Skeletal muscle tissue (tissue), 4 donors: ENCODE data around the gene POU2AF3. TPM values are rescaled to one million over a fixed set of nuclear protein-coding genes. Genes with fewer than 3 reads are reported as not detected.

ENCODE experiments used
- H3K27ac ChIP-seq: one replicate; pipeline ENCODE4 v1.7.0; 2013; ENCODE audit warnings: mild to moderate bottlenecking, low read depth, low read length, inconsistent platforms
- H3K27me3 ChIP-seq, 3 donors: one replicate each; pipeline ENCODE4 v1.7.0; 2013; ENCODE audit warnings: low read length in 3 of 3; ENCODE audit not compliant: control insufficient read depth in 3 of 3, insufficient read depth in 3 of 3
- H3K36me3 ChIP-seq, 3 donors: one replicate each; pipeline ENCODE4 v1.7.0; 2013; ENCODE audit warnings: low read length in 3 of 3; ENCODE audit not compliant: control insufficient read depth in 3 of 3, insufficient read depth in 3 of 3
- H3K4me1 ChIP-seq, 3 donors: one replicate each; pipeline ENCODE4 v1.7.0; 2013; ENCODE audit warnings: low read length in 3 of 3, mild to moderate bottlenecking in 3 of 3; ENCODE audit not compliant: control insufficient read depth in 3 of 3, insufficient read depth in 3 of 3
- H3K4me3 ChIP-seq, 3 donors: one replicate each; pipeline ENCODE4 v1.7.0; 2013; ENCODE audit warnings: low read length in 3 of 3
- H3K9ac ChIP-seq, 3 donors: one replicate each; pipeline ENCODE4 v1.7.0; 2013; ENCODE audit warnings: low read length in 3 of 3, mild to moderate bottlenecking in 3 of 3, moderate library complexity in 2 of 3, low read depth in 1 of 3
- H3K9me3 ChIP-seq, 3 donors: one replicate each; pipeline ENCODE4 v1.7.0; 2013; ENCODE audit warnings: low read length in 3 of 3; ENCODE audit not compliant: control insufficient read depth in 3 of 3
- total RNA-seq: library from RNA; depleted of rRNA; stranded (reverse); fragments of >200 nt; gene quantifications from one replicate; pipeline ENCODE4 v1.2.3, GENCODE V29; 2014
- donor health status: Osteomylitis.

The POU2AF3 gene
- total RNA-seq, 1 donor from 2014 or later, result 0.52 TPM

DNA sequence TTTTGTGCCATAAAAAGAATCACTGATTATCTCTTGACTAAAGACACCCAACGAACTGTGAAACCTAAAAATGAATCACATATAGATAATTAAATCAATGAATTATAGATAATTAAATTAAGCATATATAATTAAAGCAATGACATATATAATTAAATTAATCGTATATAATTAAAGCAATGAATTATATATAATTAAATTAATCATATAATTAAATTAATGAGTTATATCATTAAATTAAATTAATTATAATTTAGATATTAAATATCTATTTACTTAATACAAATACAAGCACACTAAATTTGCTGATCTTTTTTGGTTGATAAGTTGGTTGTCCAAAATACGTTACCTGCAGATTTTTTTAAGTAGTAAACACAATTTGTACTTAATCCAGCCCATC, 49.8 kb downstream of the POU2AF3 start:
- no peak overlapping the region for H3K4me3 ChIP-seq
- H3K27me3 ChIP-seq, result peaks cover 0 to 2% (median 0%) of the 10 kb centered on the region in 3 donors
- no peaks in the 10 kb centered on the region for H3K4me1 ChIP-seq
- no peak overlapping the region for H3K27ac ChIP-seq
- H3K9me3 ChIP-seq, result no peaks in the 10 kb centered on the region
- no peak overlapping the region for H3K9ac ChIP-seq
- no peaks in the 10 kb centered on the region for H3K36me3 ChIP-seq

DNA sequence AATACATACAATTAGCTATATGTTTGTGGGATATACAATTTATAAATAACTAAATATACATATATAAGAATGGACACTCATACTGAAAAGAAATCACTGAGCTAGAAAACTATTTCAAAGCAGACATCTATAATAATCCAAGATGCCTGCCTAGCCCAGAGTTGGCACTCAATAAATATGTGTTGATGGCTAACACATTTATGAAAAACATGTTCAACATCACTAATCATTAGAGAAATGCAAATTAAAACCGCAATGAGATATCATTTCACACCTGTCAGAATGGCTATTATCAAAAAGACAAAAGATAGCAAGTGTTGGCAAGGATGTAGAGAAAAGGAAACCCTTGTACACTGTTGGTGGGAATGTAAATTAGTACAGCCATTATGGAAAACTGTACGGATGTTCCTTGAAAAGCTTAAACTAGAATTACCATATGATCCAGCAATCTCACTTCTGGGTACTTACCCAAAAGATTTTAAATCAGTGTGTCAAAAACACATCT, 50.9 kb downstream of the POU2AF3 start:
- H3K9me3 ChIP-seq, result no peaks in the 10 kb centered on the region
- H3K27ac ChIP-seq, result no peak overlapping the region
- no peaks in the 10 kb centered on the region for H3K4me1 ChIP-seq
- peaks cover 0 to 2% (median 0%) of the 10 kb centered on the region in 3 donors for H3K27me3 ChIP-seq
- H3K9ac ChIP-seq, result no peak overlapping the region
- H3K4me3 ChIP-seq, result no peak overlapping the region
- H3K36me3 ChIP-seq, result no peaks in the 10 kb centered on the region

DNA sequence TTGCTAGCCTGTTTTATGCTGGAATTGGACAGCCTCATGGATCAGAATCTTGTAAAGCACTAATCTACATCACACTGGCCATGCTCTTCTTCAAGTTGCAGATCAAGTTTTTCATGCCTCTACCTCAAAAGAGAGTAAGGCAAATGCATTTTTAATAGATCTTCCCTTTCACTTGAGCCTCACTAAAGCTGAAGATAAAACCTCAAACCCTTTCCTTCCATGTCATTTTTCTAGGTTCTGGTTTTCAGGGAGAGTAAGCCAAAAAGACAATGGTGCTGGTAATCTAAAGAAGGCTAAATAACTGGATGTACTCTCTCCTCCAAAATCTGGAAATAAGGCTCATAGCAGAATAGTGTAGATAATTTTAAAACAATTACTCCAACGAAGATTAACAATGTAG, 52.5 kb downstream of the POU2AF3 start:
- no peaks in the 10 kb centered on the region for H3K4me1 ChIP-seq
- H3K4me3 ChIP-seq, result no peak overlapping the region
- H3K27ac ChIP-seq, result no peak overlapping the region
- H3K9me3 ChIP-seq, result no peaks in the 10 kb centered on the region
- H3K9ac ChIP-seq, result no peak overlapping the region
- H3K36me3 ChIP-seq, result no peaks in the 10 kb centered on the region
- H3K27me3 ChIP-seq, result peaks cover 0 to 2% (median 0%) of the 10 kb centered on the region in 3 donors

DNA sequence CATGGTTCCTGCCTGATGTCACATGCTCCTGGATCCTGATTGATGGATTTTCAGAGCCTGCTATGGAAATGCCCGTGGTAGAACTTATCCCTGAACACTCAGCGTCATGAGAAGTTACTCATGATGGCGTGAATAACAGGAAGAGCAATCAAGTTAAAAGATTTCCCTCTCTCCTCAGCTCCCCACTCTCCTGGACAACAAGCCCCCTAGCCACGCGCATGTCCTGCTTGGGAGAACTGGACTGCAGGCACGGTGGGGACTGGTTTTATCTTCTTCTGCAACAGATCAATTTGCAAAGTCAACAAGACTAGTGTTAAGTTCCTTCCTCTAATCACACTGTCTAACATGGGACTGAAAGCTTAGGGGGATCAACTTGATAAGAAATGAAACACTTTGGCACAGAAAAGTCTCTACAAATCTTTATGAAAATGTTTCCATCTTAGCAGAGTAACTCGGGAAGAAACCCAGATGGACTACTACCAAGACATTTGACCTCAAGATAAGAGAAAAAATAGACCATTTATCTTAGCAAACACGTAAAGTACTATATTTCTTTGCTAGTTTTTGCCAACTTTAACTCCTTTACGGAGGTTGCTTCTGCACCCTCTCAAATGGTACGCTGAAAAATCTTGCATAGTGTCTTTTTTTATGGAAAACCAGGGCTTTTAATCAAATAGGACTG, 53.2 kb downstream of the POU2AF3 start:
- Histone ChIP-seq H3K9me3 (no peaks in the 10 kb centered on the region), H3K4me1 (no peaks in the 10 kb centered on the region), H3K27me3 (peaks cover 0 to 2% (median 0%) of the 10 kb centered on the region in 3 donors), H3K27ac (no peak overlapping the region), H3K36me3 (no peaks in the 10 kb centered on the region), H3K9ac (no peak overlapping the region), H3K4me3 (no peak overlapping the region)

DNA sequence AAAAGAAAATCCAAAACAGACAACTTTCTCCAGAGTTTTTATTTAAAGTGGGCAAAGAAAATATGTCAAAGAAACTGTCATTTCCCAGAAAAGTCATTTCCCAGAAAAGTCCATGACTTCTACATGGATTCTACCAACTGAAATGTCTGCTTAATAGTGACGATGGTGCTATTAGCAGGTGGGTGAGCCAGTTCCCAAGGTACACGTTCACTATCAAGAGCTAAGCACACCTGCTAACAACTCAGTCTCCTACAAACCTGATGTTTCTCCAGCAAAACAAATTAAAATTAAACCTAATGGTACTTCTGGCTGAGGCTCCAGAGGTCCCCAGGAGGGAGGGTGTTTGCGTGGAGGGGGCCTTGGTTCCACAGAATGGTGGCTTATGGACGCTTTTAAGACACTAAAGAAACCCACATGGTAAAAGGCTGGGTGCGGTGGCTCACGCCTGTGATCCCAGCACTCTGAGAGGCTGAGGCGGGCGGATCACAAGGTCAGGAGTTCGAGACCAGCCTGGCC, 53.9 kb downstream of the POU2AF3 start:
- Histone ChIP-seq H3K9ac (no peak overlapping the region), H3K36me3 (no peaks in the 10 kb centered on the region), H3K9me3 (no peaks in the 10 kb centered on the region)

DNA sequence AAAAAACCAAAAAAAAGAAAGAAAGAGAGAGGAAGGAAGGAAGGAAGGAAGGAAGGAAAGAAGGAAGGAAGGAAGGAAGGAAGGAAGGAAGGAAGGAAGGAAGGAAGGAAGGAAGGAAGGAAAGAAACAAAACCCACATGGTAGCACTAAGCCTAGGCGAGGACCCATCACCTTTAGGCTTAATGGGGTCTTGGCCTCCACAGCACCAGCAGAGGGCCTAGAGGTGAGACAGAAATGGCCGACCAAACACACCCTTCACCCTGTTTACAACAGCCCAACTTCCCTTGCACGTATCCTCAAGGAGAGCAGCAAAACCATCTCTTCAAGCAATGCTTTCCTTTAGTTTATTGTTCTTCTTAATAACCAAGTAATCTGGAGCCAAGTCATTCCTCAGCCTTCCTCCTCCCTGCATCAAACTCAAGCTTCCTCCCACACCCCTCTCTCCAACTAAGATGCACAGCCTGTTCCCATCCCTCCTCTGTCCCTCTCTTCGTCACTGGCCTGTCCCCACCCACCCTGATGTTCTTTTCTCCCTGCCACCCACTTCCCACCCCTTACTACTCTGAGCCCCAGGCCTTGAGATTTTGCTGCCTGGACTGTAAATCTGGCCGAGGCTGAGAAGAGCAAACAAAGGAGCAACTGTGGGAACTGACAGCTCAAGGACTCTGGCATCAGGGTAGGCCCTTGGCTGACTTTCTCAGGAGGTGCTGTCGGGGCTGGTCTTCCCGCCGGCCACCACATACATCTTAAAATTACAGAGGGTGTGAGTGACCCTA, 54.8 kb downstream of the POU2AF3 start:
- Histone ChIP-seq H3K9ac (no peak overlapping the region), H3K27ac (no peak overlapping the region), H3K36me3 (no peaks in the 10 kb centered on the region), H3K4me3 (no peak overlapping the region), H3K4me1 (no peaks in the 10 kb centered on the region), H3K9me3 (no peaks in the 10 kb centered on the region), H3K27me3 (no peaks in the 10 kb centered on the region)

More for the DNA sequence above, 53.9 kb downstream of the POU2AF3 start:
- no peak overlapping the region for H3K4me3 ChIP-seq
- no peak overlapping the region for H3K27ac ChIP-seq
- H3K27me3 ChIP-seq, result no peaks in the 10 kb centered on the region
- H3K4me1 ChIP-seq, result no peaks in the 10 kb centered on the region

DNA sequence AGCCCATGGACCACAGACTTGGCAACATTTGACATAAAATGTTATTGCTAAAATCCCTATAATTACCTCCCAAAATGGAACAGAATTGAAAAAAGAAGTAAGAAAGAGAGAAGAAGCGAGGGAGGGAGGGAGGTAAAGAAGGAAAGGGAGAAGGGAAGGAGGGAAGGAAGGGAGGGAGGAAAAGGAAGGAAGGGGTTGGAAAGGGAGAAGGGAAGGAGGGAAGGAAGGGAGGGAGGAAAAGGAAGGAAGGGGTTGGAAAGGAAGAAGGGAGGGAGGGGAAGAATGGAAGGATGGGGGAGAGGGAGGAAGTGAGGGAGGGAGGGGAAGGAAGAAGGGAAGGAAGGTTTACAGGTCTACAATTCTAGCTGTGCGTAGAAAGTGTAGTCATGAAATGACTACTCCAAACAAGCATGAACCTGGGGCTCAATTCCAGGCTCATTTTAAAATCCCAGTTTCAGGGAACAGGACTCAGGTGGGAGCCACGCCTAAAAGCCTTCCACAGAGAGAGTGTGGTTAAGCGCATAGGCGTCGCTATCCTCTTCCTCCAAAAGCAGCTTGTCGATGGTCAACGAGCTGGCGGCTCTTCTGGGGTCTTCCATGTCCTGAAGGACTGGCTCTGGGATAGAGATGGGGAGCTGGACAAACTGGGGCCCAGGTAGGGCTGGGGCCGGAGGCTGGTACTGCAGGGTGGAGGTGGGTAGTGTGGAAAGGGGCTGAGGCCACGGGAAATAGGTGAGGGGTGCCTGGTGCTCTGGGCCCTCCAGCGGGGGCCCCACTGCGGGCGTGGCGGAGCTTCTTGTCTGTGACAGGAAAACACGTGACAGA, 55.6 kb downstream of the POU2AF3 start:
- Histone ChIP-seq H3K4me3 (no peak overlapping the region), H3K36me3 (no peaks in the 10 kb centered on the region), H3K4me1 (no peaks in the 10 kb centered on the region), H3K27ac (no peak overlapping the region), H3K9ac (no peak overlapping the region), H3K27me3 (no peaks in the 10 kb centered on the region), H3K9me3 (no peaks in the 10 kb centered on the region)

DNA sequence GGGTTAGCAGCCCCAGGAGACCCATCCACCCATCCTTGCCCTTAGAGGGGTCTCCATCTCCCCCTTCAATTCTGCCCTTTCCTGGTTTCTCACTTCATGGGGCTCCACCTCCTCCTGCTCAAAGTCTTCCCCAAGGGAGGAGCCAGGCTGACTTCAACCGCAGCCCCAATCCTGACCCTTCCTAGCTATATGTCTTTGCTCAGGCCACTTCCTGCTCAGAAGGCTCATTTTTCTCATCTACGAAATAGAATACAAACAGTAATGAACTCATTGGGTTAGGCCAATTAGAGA, 56.2 kb downstream of the POU2AF3 start:
- Histone ChIP-seq H3K27ac (no peak overlapping the region), H3K9me3 (no peaks in the 10 kb centered on the region), H3K4me1 (no peaks in the 10 kb centered on the region), H3K4me3 (no peak overlapping the region), H3K36me3 (no peaks in the 10 kb centered on the region), H3K27me3 (no peaks in the 10 kb centered on the region), H3K9ac (no peak overlapping the region)

DNA sequence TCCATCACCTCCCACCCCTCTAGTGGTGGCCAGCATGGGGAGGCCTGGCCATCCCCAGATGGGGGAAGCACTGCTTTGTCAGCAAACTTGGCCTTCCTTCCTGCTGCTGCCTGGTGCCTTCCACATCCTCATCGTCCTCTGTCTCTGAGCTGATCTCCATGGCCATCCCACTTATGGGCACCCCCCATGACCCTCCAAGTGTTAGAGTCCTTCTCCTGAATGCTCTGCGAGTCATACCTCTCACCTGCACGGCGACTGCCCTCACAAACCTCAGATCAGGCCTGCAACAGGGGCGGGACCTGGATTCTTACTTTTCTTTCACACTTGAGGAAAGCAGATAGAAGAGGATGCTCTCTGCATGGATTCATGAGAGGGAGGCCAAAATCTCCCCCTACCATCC, 56.8 kb downstream of the POU2AF3 start:
- H3K27me3 ChIP-seq, result no peaks in the 10 kb centered on the region
- no peak overlapping the region for H3K27ac ChIP-seq
- H3K36me3 ChIP-seq, result no peaks in the 10 kb centered on the region
- no peak overlapping the region for H3K9ac ChIP-seq
- H3K9me3 ChIP-seq, result no peaks in the 10 kb centered on the region
- no peaks in the 10 kb centered on the region for H3K4me1 ChIP-seq
- H3K4me3 ChIP-seq, result no peak overlapping the region
